ENCODE measurements around the gene DNAJB12.
A peak's percentile ranks its signal among the peaks of the same experiment; 100 is the strongest.
"Not testable (repeated sequence)": the region's sequence is repeated elsewhere in the genome, so short reads cannot be mapped to it uniquely, and the experiment has no call there.

DNAJB12 gene

DNA sequence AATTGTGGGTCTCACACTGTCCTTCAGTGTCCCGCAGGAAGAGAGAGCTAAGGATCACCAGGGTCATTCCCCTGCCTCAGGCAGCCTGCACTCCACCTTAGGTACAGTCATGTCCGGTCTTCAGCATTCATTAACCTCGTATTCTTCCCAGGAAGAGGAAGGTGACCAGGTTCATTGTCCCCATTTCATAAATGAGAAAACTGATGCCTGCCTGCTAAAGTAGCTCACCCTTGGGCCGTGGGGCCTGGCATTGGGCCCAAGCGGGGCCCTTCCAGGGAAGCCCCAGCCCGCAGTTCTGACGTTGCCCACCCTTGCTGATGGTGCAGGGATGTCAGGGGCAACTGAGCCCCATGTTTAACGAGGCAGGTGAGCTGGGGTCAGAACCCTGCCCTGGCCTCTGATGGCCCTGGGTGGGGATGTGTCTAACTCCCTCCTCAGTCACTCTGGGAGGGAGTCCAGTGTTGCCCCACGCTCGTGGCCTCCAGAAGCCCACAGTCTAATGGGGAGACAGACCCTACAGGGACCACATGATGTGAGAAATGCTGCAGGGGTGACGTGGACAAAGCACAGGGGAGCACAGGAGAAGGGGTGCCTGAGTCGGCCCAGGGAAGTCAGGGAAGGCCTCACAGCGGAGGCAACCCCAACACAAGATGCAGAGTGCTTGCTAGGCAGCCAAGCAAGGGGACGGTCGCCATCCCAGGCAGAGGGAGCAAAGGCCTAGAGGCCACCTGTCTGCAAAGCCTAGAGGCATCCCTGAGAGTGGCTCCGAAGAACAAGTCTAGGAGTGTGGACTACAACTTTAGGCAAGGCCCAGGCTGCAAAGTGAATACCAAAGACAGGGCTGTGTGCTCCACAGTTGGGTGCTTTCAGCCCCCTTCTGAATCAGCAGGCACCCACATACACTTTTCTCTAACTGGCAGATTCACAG lies 55.9 kb downstream of the DNAJB12 start:
- no peak for DNase-seq (ENCODE audit: low read depth)
- no peak overlapping the region for H3K4me3 ChIP-seq (ENCODE audit: control insufficient read depth, low read depth, low read length)
- TF ChIP-seq, protein P1, sequence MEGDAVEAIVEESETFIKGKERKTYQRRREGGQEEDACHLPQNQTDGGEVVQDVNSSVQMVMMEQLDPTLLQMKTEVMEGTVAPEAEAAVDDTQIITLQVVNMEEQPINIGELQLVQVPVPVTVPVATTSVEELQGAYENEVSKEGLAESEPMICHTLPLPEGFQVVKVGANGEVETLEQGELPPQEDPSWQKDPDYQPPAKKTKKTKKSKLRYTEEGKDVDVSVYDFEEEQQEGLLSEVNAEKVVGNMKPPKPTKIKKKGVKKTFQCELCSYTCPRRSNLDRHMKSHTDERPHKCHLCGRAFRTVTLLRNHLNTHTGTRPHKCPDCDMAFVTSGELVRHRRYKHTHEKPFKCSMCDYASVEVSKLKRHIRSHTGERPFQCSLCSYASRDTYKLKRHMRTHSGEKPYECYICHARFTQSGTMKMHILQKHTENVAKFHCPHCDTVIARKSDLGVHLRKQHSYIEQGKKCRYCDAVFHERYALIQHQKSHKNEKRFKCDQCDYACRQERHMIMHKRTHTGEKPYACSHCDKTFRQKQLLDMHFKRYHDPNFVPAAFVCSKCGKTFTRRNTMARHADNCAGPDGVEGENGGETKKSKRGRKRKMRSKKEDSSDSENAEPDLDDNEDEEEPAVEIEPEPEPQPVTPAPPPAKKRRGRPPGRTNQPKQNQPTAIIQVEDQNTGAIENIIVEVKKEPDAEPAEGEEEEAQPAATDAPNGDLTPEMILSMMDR (IDR thresholded peaks at IDR 0.05; ENCODE audit: control insufficient read depth, insufficient read depth, low read depth, low read length, missing control alignments) = no peak

DNA sequence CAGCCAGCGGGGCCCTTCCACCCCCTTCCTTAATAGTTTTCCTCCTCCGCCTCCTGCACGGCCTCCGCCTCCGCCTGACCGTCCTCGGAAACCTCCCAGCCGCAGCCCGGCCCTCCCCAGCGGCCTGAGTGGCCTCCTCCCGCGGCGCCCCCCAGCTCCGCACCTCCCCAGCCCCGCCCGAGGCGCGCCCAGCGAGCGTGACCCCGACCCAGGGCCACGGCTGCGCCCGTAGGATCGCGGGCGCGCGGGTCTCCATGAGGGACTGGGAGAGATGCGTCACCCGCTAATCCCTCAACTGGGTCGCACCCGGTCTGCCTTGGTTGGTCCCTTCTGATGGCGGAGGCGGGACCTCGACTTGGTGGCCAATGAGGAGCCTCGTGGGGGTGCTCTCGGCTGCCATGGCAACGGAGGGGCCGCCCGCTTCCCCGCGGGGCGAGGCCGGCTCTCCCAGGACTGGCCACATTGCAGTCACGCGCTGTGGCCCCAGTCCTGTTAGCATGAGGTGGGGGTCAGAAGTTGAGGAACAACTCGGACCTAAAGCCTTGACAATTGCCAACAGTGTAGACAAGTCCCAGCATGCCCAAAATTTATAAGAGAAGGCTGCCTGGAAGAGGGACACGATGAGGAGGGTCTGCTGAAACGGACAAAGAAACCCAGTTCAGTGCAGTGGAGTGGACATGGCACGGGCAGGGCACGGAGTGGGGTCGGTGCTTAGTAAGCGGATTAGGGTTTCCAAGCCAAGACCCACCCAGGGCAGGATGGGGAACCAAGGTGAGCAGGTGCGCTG lies 56.7 kb downstream of the DNAJB12 start:
- peak; percentile 97 for DNase-seq (ENCODE audit: low read depth)
- H3K4me3 ChIP-seq (ENCODE audit: control insufficient read depth, low read depth, low read length) = peak overlapping the region; percentile 56
- TF ChIP-seq, protein P1 (IDR thresholded peaks at IDR 0.05; ENCODE audit: control insufficient read depth, insufficient read depth, low read depth, low read length, missing control alignments) = no peak

DNA sequence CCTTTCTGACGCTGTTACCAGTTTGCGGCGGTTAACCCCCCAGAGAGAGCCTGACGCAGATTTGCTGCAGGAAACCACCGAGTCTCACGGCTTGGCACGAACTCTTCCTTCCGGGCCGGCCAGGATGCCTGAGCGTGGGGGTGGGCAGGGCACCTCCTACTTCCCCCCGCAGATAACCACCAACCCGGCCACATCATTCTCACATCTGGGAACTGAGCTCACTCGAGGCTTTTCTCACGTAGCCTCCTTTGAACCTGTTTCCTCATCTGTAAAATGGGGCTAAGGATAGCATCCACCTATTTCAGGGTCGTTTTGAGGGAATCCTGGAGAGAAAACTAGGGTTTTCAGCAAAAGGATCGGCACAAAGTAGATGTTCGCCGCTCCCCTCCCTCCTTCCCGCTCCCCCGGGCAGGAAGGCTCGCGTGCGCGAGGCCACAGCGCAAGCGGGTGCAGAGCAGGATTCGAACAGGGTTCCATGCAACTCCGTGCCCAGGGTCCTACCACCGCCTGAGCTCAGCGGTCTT lies 57.4 kb downstream of the DNAJB12 start:
- TF ChIP-seq, protein P1 (IDR thresholded peaks at IDR 0.05; ENCODE audit: control insufficient read depth, insufficient read depth, low read depth, low read length, missing control alignments) = no peak
- DNase-seq (ENCODE audit: low read depth) = peak; percentile 97
- H3K4me3 ChIP-seq (ENCODE audit: control insufficient read depth, low read depth, low read length) = peak overlapping the region; percentile 56

DNA sequence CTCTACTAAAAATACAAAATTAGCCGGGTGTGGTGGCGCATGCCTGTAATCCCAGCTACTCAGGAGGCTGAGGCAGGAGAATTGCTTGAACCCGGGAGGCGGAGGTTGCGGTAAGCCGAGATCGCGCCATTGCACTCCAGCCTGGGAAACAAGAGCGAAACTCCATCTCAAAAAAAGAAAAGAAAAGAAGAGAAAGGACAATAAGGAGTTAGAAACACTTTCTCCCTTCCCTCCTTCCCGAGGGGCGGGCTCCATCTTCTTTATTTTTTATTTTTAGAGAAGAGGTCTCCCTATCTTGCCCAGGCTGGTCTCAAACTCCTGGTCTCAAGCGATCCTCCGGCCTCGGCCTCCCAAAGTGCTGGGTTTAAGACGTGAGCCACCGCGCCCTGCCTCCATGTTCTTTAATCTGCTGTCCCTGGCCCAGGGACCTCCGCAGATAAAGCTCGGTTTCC lies 57.9 kb downstream of the DNAJB12 start:
- peak overlapping the region; percentile 3 for H3K4me3 ChIP-seq (ENCODE audit: control insufficient read depth, low read depth, low read length)
- DNase-seq (ENCODE audit: low read depth) = not testable (repeated sequence)

DNA sequence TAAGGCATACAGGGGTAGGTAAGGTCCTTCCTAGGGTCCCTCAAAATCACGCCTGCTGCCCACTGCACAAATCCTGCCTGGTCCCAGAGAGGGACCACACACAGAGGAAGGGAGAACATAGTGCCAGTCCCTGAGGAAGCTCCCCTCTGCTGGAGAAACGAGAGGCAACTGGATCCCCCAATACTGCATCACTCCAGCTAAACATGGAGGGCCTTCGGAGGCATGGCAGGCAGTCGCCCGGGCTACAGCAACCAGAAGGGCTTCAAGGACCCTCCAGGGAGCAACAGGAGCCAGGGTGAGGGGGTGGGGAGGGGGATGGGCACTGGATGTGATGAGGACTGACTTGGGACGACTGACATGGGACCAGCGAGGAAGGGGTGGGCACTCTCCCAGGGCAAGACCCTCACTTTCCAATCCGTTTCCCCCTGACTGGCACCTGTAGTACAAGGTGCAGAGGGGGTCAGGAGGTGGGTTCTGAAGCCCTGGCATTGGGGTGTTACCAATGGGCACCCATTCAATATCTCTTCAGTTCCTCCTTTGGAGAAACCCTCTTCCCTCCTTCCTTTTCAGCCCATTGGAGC lies 59.3 kb downstream of the DNAJB12 start:
- TF ChIP-seq, protein P1 (IDR thresholded peaks at IDR 0.05; ENCODE audit: control insufficient read depth, insufficient read depth, low read depth, low read length, missing control alignments) = no peak
- no peak overlapping the region for H3K4me3 ChIP-seq (ENCODE audit: control insufficient read depth, low read depth, low read length)
- DNase-seq (ENCODE audit: low read depth) = no peak

DNA sequence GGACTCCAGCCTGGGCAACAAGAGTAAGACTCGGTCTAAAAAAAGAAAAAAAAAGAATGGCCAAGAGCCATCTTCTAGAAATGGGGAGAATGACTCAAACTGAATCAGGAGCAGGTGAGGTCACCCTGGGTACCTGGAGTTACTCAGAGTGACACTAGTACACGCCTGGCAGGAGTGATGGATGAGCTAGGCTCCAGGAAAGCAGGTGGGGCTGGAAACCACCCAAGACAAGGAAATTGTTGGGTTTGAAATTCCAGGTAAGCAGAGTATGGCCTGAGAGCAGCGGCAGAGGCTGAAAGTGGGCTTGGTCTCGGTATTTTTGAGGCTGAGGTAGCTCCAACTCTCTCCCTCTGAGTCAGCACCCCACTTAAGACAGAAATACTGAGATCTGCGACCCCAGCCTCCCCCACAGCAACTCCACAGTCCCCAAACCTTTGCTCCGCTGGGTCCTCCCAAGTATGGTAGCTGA lies 62.5 kb downstream of the DNAJB12 start:
- DNase-seq (ENCODE audit: low read depth) = no peak
- no peak overlapping the region for H3K4me3 ChIP-seq (ENCODE audit: control insufficient read depth, low read depth, low read length)
- TF ChIP-seq, protein P1 (IDR thresholded peaks at IDR 0.05; ENCODE audit: control insufficient read depth, insufficient read depth, low read depth, low read length, missing control alignments) = no peak
